Adrenal gland (tissue), 5 donors: ENCODE results near the gene TMEM238L.

ENCODE experiments used
- POLR2A ChIP-seq, 2 donors: fragments of 450-650 bp; IDR thresholded peaks; one replicate each; pipeline ENCODE4 v1.6.1; 2017; ENCODE audit warnings: antibody characterized with exemption in 2 of 2, mild to moderate bottlenecking in 2 of 2, moderate library complexity in 1 of 2
- TF ChIP-seq, protein P1 (sequence below), 6 experiments: fragments of 450-650 bp in 4 of 6; fragments of 200-600 bp in 2 of 6; sonication (generic) in 1 of 6; IDR thresholded peaks; 1 replicate in 5 of 6; 2 replicates in 1 of 6; pipeline versions ENCODE4 v1.5.1 to v1.8.0; 2016 to 2021; ENCODE audit warnings: antibody characterized with exemption in 6 of 6, mild to moderate bottlenecking in 2 of 6, moderate library complexity in 1 of 6
- donor health status: DM: no; HTN: no; CAD: no.

GRCh38 chr17:10804546-10804945 lies 647 bp upstream of the TMEM238L start:
- TF ChIP-seq, protein P1, sequence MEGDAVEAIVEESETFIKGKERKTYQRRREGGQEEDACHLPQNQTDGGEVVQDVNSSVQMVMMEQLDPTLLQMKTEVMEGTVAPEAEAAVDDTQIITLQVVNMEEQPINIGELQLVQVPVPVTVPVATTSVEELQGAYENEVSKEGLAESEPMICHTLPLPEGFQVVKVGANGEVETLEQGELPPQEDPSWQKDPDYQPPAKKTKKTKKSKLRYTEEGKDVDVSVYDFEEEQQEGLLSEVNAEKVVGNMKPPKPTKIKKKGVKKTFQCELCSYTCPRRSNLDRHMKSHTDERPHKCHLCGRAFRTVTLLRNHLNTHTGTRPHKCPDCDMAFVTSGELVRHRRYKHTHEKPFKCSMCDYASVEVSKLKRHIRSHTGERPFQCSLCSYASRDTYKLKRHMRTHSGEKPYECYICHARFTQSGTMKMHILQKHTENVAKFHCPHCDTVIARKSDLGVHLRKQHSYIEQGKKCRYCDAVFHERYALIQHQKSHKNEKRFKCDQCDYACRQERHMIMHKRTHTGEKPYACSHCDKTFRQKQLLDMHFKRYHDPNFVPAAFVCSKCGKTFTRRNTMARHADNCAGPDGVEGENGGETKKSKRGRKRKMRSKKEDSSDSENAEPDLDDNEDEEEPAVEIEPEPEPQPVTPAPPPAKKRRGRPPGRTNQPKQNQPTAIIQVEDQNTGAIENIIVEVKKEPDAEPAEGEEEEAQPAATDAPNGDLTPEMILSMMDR (IDR thresholded peaks at IDR 0.05): no peak
- no peak for TF ChIP-seq POLR2A (IDR thresholded peaks at IDR 0.05)
